ENCODE data around the gene PAGE2B. TPM values are rescaled to one million over a fixed set of nuclear protein-coding genes. Genes with fewer than 3 reads are reported as not detected.

PAGE2B gene
- total and polyA plus RNA-seq, 2 donors (not counting 1 experiment from before 2014, with no cell fraction given): 0.67 TPM; not detected in 1

GRCh38 chrX:55030271-55031205 is 44.3 kb upstream of the PAGE2B start, which contains the start of gene ALAS2:
Gene ALAS2, minus strand, starts transcription at chrX:55030977. Its CDS starts 4,977 bp downstream, at chrX:55026000.
- Histone ChIP-seq H3K9ac (ENCODE audit: low read length) (no peak within 1 kb of the TSS), H3K36me3 (replicated peaks in 1 of 2; ENCODE audit: control extremely low read depth in 1 of 2, control insufficient read depth in 1 of 2, extremely low read depth in 1 of 2, insufficient read depth in 2 of 2, low read length in 1 of 2) (no peaks in the 10 kb centered on the region), H3K4me2 (replicated peaks; ENCODE audit: low read depth, low read length, poor library complexity, severe bottlenecking) (no peak within 1 kb of the TSS), H3K4me1 (ENCODE audit: control insufficient read depth in 2 of 2, insufficient read depth in 2 of 2, low read length in 2 of 2) (no peaks in the 10 kb centered on the region), H4K20me1 (ENCODE audit: control insufficient read depth, insufficient read depth, low read length, poor library complexity, severe bottlenecking) (no peaks in the 10 kb centered on the region), H3K27ac (ENCODE audit: low read length in 2 of 2) (no peak within 1 kb of the TSS), H3K4me3 (ENCODE audit: control extremely low read depth in 1 of 5, extremely low read depth in 1 of 5, insufficient read depth in 1 of 5, low read depth in 2 of 5, low read length in 4 of 5) (no peak within 1 kb of the TSS), H3K79me2 (ENCODE audit: control insufficient read depth, insufficient read depth, low read length) (no peaks in the 10 kb centered on the region), H2AFZ (ENCODE audit: insufficient read depth, low read depth, low read length, poor library complexity, severe bottlenecking) (no peak within 1 kb of the TSS), H3K9me3 (ENCODE audit: control extremely low read depth in 1 of 3, control insufficient read depth in 2 of 3, insufficient read depth in 1 of 3, low read length in 2 of 3) (no peaks in the 10 kb centered on the region), H3K27me3 (replicated peaks in 1 of 4; ENCODE audit: control extremely low read depth in 1 of 4, control insufficient read depth in 3 of 4, insufficient read depth in 4 of 4, low read length in 3 of 4) (no peaks in the 10 kb centered on the region)
- no peak within 1 kb of the TSS for H3K27ac Mint-ChIP-seq
- ATAC-seq (ENCODE audit: low read depth) (no peak), DNase-seq (no peak)
- H3K4me3 Mint-ChIP-seq: no peak within 1 kb of the TSS
- no peak for TF ChIP-seq EZH2 (IDR thresholded peaks at IDR 0.05; ENCODE audit: borderline replicate concordance, insufficient read depth, low read depth, low read length, poor library complexity, severe bottlenecking)
- no peak for TF ChIP-seq CTCF (IDR thresholded peaks at IDR 0.05)
- H3K27me3 Mint-ChIP-seq: no peaks in the 10 kb centered on the region
- H3K4me1 Mint-ChIP-seq: no peaks in the 10 kb centered on the region
- WGBS (ENCODE audit: insufficient coverage): 86% methylated on average over 2 of the region's 7 CpGs
- intact Hi-C loops (cut with micrococcal nuclease): no loop called here
- no peaks in the 10 kb centered on the region for H3K9me3 Mint-ChIP-seq (ENCODE audit: insufficient read depth)
- POLR2A ChIA-PET: no interaction called here
- CTCF ChIA-PET: no interaction called here

GRCh38 chrX:55033429-55033828 is 41.4 kb upstream of the PAGE2B start:
- no peaks in the 10 kb centered on the region for H4K20me1 ChIP-seq (ENCODE audit: control insufficient read depth, insufficient read depth, low read length, poor library complexity, severe bottlenecking)
- no peak overlapping the region for H3K9ac ChIP-seq (ENCODE audit: low read length)
- H3K79me2 ChIP-seq (ENCODE audit: control insufficient read depth, insufficient read depth, low read length): no peaks in the 10 kb centered on the region
- no peak overlapping the region for H2AFZ ChIP-seq (ENCODE audit: insufficient read depth, low read depth, low read length, poor library complexity, severe bottlenecking)
- no peaks in the 10 kb centered on the region for H3K36me3 ChIP-seq (replicated peaks in 1 of 2; ENCODE audit: control extremely low read depth in 1 of 2, control insufficient read depth in 1 of 2, extremely low read depth in 1 of 2, insufficient read depth in 2 of 2, low read length in 1 of 2)
- Mint-ChIP-seq H3K27ac (no peak overlapping the region), H3K27me3 (no peaks in the 10 kb centered on the region), H3K4me3 (no peak overlapping the region), H3K9me3 (ENCODE audit: insufficient read depth) (no peaks in the 10 kb centered on the region), H3K4me1 (no peaks in the 10 kb centered on the region)
- intact Hi-C loops (cut with micrococcal nuclease): no loop called here
- CTCF ChIA-PET: no interaction called here
- H3K27ac ChIP-seq (ENCODE audit: low read length in 2 of 2): no peak overlapping the region
- H3K9me3 ChIP-seq (ENCODE audit: control extremely low read depth in 1 of 3, control insufficient read depth in 2 of 3, insufficient read depth in 1 of 3, low read length in 2 of 3): no peaks in the 10 kb centered on the region
- no peaks in the 10 kb centered on the region for H3K27me3 ChIP-seq (replicated peaks in 1 of 4; ENCODE audit: control extremely low read depth in 1 of 4, control insufficient read depth in 3 of 4, insufficient read depth in 4 of 4, low read length in 3 of 4)
- TF ChIP-seq EZH2 (IDR thresholded peaks at IDR 0.05; ENCODE audit: borderline replicate concordance, insufficient read depth, low read depth, low read length, poor library complexity, severe bottlenecking) (no peak), CTCF (IDR thresholded peaks at IDR 0.05) (no peak)
- DNase-seq (no peak), ATAC-seq (ENCODE audit: low read depth) (no peak)
- no peak overlapping the region for H3K4me3 ChIP-seq (ENCODE audit: control extremely low read depth in 1 of 5, extremely low read depth in 1 of 5, insufficient read depth in 1 of 5, low read depth in 2 of 5, low read length in 4 of 5)
- no peak overlapping the region for H3K4me2 ChIP-seq (replicated peaks; ENCODE audit: low read depth, low read length, poor library complexity, severe bottlenecking)
- WGBS (ENCODE audit: insufficient coverage): no CpG with 5 or more reads among the region's 2 CpGs
- POLR2A ChIA-PET: no interaction called here
- H3K4me1 ChIP-seq (ENCODE audit: control insufficient read depth in 2 of 2, insufficient read depth in 2 of 2, low read length in 2 of 2): no peaks in the 10 kb centered on the region
